Measurements from ENCODE around the gene OR2A12.
A peak's percentile ranks its signal among the peaks of the same experiment; 100 is the strongest.
"Not testable (repeated sequence)": the region's sequence is repeated elsewhere in the genome, so short reads cannot be mapped to it uniquely, and the experiment has no call there.

Gene OR2A12

GRCh38 chr7:144122876-144123275, 36.8 kb downstream of the OR2A12 start, which contains the start of gene OR2A14:
TSS of gene OR2A14 (plus strand) at chr7:144123176. CDS start at chr7:144129113, 5,937 bp downstream.
- peaks cover 2% of the 10 kb centered on the region for H3K9me3 Mint-ChIP-seq
- no peak within 1 kb of the TSS for H3K27ac Mint-ChIP-seq
- TF ChIP-seq CTCF (IDR thresholded peaks at IDR 0.05; ENCODE audit: unreplicated experiment in 3 of 3), result no peak
- no peaks in the 10 kb centered on the region for H3K4me1 Mint-ChIP-seq
- H3K36me3 Mint-ChIP-seq (ENCODE audit: low read depth), result no peaks in the 10 kb centered on the region
- no peaks in the 10 kb centered on the region for H3K27me3 Mint-ChIP-seq (ENCODE audit: low read depth)
- no peak within 1 kb of the TSS for H3K4me3 Mint-ChIP-seq

- Mint-ChIP-seq H3K27ac (no peak overlapping the region), H3K4me1 (no peaks in the 10 kb centered on the region), H3K27me3 (ENCODE audit: low read depth) (peaks cover 4% of the 10 kb centered on the region), H3K36me3 (ENCODE audit: low read depth) (no peaks in the 10 kb centered on the region), H3K9me3 (no peaks in the 10 kb centered on the region), H3K4me3 (no peak overlapping the region)
- TF ChIP-seq CTCF (IDR thresholded peaks at IDR 0.05; ENCODE audit: unreplicated experiment in 3 of 3), result peak; percentile 68 to 80 (median 73)
Measured at GRCh38 chr7:144127714-144128334, 41.7 kb downstream of the OR2A12 start.

- not testable (repeated sequence) for H3K27ac Mint-ChIP-seq; H3K9me3 Mint-ChIP-seq; H3K36me3 Mint-ChIP-seq (ENCODE audit: low read depth); H3K27me3 Mint-ChIP-seq (ENCODE audit: low read depth); H3K4me1 Mint-ChIP-seq; H3K4me3 Mint-ChIP-seq
Measured at GRCh38 chr7:144129601-144130000, 43.5 kb downstream of the OR2A12 start.

- TF ChIP-seq CTCF (IDR thresholded peaks at IDR 0.05; ENCODE audit: unreplicated experiment in 3 of 3), result no peak
- Mint-ChIP-seq H3K4me1 (no peaks in the 10 kb centered on the region), H3K27ac (no peak overlapping the region), H3K9me3 (no peaks in the 10 kb centered on the region), H3K27me3 (ENCODE audit: low read depth) (peaks cover 8% of the 10 kb centered on the region), H3K36me3 (ENCODE audit: low read depth) (no peaks in the 10 kb centered on the region), H3K4me3 (no peak overlapping the region)
Measured at GRCh38 chr7:144130730-144131129, 44.7 kb downstream of the OR2A12 start.

GRCh38 chr7:144132262-144132661, 46.2 kb downstream of the OR2A12 start:
- Mint-ChIP-seq H3K4me1 (no peaks in the 10 kb centered on the region), H3K4me3 (no peak overlapping the region), H3K36me3 (ENCODE audit: low read depth) (no peaks in the 10 kb centered on the region), H3K27me3 (ENCODE audit: low read depth) (peaks cover 8% of the 10 kb centered on the region), H3K27ac (no peak overlapping the region), H3K9me3 (no peaks in the 10 kb centered on the region)
- TF ChIP-seq CTCF (IDR thresholded peaks at IDR 0.05; ENCODE audit: unreplicated experiment in 3 of 3), result no peak

GRCh38 chr7:144133307-144133706, 47.2 kb downstream of the OR2A12 start:
- Mint-ChIP-seq H3K4me1 (no peaks in the 10 kb centered on the region), H3K27ac (no peak overlapping the region), H3K4me3 (no peak overlapping the region), H3K27me3 (ENCODE audit: low read depth) (peaks cover 8% of the 10 kb centered on the region), H3K9me3 (no peaks in the 10 kb centered on the region), H3K36me3 (ENCODE audit: low read depth) (no peaks in the 10 kb centered on the region)
- no peak for TF ChIP-seq CTCF (IDR thresholded peaks at IDR 0.05; ENCODE audit: unreplicated experiment in 3 of 3)
